Karpas-422 (cell line): ENCODE results near the gene TOE1. TPM values are rescaled to one million over a fixed set of nuclear protein-coding genes. Genes with fewer than 3 reads are reported as not detected.
A peak's percentile ranks its signal among the peaks of the same experiment; 100 is the strongest.

Source experiments
- DNase-seq: peaks from one replicate; pipeline ENCODE4 v3.0.0-alpha.2; 2015
- H2AFZ ChIP-seq: fragments of 200-600 bp; sonication (generic); 2 replicates; pipeline ENCODE4 v1.6.1; 2014; ENCODE audit warnings: antibody characterized with exemption, low read length, mixed read lengths
- H3K27ac ChIP-seq: fragments of 200-600 bp; sonication (generic); 2 replicates; pipeline ENCODE4 v1.5.1; 2014; ENCODE audit warnings: mild to moderate bottlenecking, low read length, moderate library complexity
- H3K27me3 ChIP-seq: fragments of 200-600 bp; sonication (generic); 2 replicates; pipeline ENCODE4 v1.6.1; 2014; ENCODE audit warnings: low read length, mixed read lengths
- H3K36me3 ChIP-seq: fragments of 200-600 bp; sonication (generic); 2 replicates; pipeline ENCODE4 v1.6.1; 2014; ENCODE audit warnings: low read length, mixed read lengths; ENCODE audit not compliant: insufficient read depth
- H3K4me1 ChIP-seq: fragments of 200-600 bp; sonication (generic); 2 replicates; pipeline ENCODE4 v1.6.1; 2014; ENCODE audit warnings: mild to moderate bottlenecking, low read length, mixed read lengths
- H3K4me2 ChIP-seq: fragments of 200-600 bp; sonication (generic); 2 replicates; pipeline ENCODE4 v1.6.1; 2014; ENCODE audit warnings: low read length, low read depth, mild to moderate bottlenecking; ENCODE audit not compliant: poor library complexity, severe bottlenecking
- H3K4me3 ChIP-seq: fragments of 200-600 bp; sonication (generic); 2 replicates; pipeline ENCODE4 v1.5.1; 2014; ENCODE audit warnings: mild to moderate bottlenecking, antibody characterized with exemption, low read length, mixed read lengths
- H3K79me2 ChIP-seq: fragments of 200-600 bp; sonication (generic); 2 replicates; pipeline ENCODE4 v1.6.1; 2014; ENCODE audit warnings: mild to moderate bottlenecking, low read length, mixed read lengths
- H3K9ac ChIP-seq: fragments of 200-600 bp; sonication (generic); 2 replicates; pipeline ENCODE4 v1.6.0; 2014; ENCODE audit warnings: low read length
- H3K9me2 ChIP-seq: fragments of 200-600 bp; sonication (generic), shearing (Covaris generic); replicated peaks from 2 replicates; pipeline ENCODE4 v1.6.0; 2014; ENCODE audit warnings: mild to moderate bottlenecking, low read length, moderate library complexity; ENCODE audit not compliant: insufficient read depth
- H3K9me3 ChIP-seq: fragments of 300-700, 200-600 bp; sonication (generic); 2 replicates; pipeline ENCODE4 v1.6.1; 2014; ENCODE audit warnings: low read length, mixed read lengths
- H4K20me1 ChIP-seq: fragments of 200-600 bp; sonication (generic); 2 replicates; pipeline ENCODE4 v1.6.1; 2014; ENCODE audit warnings: mild to moderate bottlenecking, antibody characterized with exemption, low read length, low read depth; ENCODE audit not compliant: insufficient read depth
- total RNA-seq: library from RNA; depleted of rRNA; stranded (reverse); fragments of >200 nt; shearing (Covaris generic); gene quantifications from 2 replicates; pipeline ENCODE4 v1.2.3, GENCODE V29; 2014; ENCODE audit warnings: low replicate concordance

Gene TOE1
- total RNA-seq, 1 experiment from 2014 or later: 8.9 TPM

DNA sequence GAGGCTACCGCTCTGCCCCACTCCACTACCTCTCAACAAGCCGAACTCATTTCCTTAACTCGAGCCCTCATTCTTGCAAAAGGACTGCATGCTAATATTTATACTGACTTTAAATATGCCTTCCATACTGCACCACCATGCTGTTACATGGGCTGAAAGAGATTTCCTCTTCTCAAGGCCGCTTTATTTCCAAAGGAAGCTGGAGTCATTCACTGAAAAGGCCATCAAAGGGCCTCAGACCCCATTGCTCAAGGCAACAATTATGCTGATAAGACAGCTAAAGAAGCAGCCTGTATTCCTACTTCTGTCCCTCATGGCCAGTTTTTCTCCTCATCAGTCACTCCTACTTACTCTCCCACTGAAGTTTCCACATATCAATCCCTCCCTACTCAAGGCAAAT lies 20.2 kb upstream of the TOE1 start:
- Histone ChIP-seq H3K4me3 (no peak overlapping the region), H3K9me2 (no peaks in the 10 kb centered on the region), H3K79me2 (no peaks in the 10 kb centered on the region), H3K9ac (no peak overlapping the region), H3K4me1 (peaks cover 7% of the 10 kb centered on the region), H3K9me3 (no peaks in the 10 kb centered on the region), H4K20me1 (no peaks in the 10 kb centered on the region), H3K27me3 (no peaks in the 10 kb centered on the region), H2AFZ (no peak overlapping the region), H3K4me2 (no peak overlapping the region), H3K27ac (no peak overlapping the region), H3K36me3 (no peaks in the 10 kb centered on the region)
- DNase-seq: no peak

DNA sequence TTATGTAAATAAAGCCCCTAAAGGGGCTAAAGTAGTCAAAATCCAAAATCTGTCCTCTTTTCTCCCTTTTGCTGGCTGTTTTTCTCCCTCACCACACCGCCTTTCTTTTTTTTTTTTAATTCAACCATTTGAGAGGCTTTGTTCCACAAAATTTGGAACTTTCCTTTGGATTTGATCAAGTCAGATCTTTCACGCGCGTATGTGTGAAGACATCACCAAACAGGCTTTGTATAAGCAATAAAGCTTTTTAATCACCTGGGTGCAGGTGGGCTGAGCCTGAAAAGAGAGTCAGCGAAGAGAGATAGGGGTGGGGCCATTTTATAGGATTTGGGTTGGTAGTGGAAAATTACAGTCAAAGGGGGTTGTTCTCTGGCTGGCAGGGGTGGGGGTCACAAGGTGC lies 18.5 kb upstream of the TOE1 start:
- H3K27ac ChIP-seq: no peak overlapping the region

DNA sequence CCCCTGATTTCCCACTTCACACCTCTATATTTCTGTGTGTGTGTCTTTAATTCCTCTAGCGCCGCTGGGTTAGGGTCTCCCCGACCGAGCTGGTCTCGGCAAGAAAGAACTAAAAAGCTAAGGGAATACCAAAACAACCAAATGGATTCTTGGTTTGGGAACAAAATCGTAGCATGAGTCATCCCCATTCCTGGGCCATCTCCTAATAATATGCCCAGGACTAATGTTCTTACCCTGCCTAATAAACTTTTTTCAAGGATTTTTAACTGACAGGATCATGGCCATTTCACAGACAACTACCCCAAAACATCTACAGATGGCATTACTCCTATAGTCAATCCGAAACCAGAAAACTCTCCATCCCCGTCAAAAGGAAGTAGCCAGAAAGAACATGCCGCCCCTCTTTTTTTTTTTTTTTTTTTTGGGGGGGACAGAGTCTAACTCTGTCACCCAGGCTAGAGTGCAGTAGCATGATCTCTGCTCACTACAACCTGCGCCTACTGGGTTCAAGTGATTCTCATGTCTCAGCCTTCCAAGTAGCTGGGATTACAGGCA lies 17.4 kb upstream of the TOE1 start:
- Histone ChIP-seq H2AFZ (no peak overlapping the region), H3K9me3 (no peaks in the 10 kb centered on the region), H3K27ac (no peak overlapping the region), H3K4me2 (no peak overlapping the region), H3K9me2 (no peaks in the 10 kb centered on the region), H3K4me3 (no peak overlapping the region), H3K36me3 (no peaks in the 10 kb centered on the region), H3K4me1 (peaks cover 7% of the 10 kb centered on the region), H4K20me1 (no peaks in the 10 kb centered on the region), H3K27me3 (no peaks in the 10 kb centered on the region), H3K9ac (no peak overlapping the region), H3K79me2 (no peaks in the 10 kb centered on the region)
- no peak for DNase-seq

More for the DNA sequence above, 18.5 kb upstream of the TOE1 start:
- no peak overlapping the region for H2AFZ ChIP-seq
- H3K9ac ChIP-seq: no peak overlapping the region
- no peaks in the 10 kb centered on the region for H3K27me3 ChIP-seq
- no peak for DNase-seq
- H3K9me3 ChIP-seq: no peaks in the 10 kb centered on the region
- H3K9me2 ChIP-seq: no peaks in the 10 kb centered on the region
- H3K4me2 ChIP-seq: peak overlapping the region; percentile 31
- peaks cover 7% of the 10 kb centered on the region for H3K4me1 ChIP-seq
- no peaks in the 10 kb centered on the region for H4K20me1 ChIP-seq
- H3K36me3 ChIP-seq: no peaks in the 10 kb centered on the region
- no peak overlapping the region for H3K4me3 ChIP-seq
- H3K79me2 ChIP-seq: no peaks in the 10 kb centered on the region

DNA sequence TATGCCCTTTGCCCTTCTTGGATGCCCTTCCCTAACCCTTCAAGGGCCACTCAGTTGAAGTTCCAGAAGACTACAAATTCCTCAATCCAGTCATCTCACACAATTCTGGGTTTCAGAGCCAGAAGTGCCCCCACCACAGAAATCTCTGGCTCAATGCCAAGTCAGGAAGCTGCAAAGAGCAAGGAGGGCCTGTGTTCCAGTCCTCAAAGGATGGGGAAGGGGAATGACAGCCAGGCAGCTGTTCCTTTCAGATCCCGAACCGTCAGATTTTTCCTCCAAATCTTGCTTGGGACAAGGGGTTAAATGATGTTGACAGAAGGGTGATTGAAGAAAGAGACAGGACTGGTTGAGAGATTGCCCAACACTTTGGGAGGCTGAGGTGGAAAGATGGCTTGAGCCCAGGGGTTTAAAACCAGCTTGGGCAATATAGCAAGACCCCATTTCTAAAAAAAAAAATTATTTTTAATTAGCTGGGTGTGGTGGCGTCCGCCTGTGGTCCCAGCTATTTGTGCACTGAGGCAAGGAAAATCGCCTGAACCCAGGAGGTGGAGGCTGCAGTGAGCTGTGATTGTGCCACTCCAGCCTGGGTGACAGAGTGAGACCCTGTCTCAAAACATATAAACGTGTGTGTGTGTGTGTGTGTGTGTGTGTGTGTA lies 14.0 kb upstream of the TOE1 start:
- Histone ChIP-seq H3K9me3 (no peaks in the 10 kb centered on the region), H3K79me2 (no peaks in the 10 kb centered on the region), H3K9ac (no peak overlapping the region), H3K4me2 (no peak overlapping the region), H3K27ac (no peak overlapping the region), H3K4me3 (no peak overlapping the region), H3K36me3 (no peaks in the 10 kb centered on the region), H2AFZ (no peak overlapping the region), H3K4me1 (peaks cover 6% of the 10 kb centered on the region), H4K20me1 (no peaks in the 10 kb centered on the region), H3K9me2 (no peaks in the 10 kb centered on the region), H3K27me3 (no peaks in the 10 kb centered on the region)
- no peak for DNase-seq

DNA sequence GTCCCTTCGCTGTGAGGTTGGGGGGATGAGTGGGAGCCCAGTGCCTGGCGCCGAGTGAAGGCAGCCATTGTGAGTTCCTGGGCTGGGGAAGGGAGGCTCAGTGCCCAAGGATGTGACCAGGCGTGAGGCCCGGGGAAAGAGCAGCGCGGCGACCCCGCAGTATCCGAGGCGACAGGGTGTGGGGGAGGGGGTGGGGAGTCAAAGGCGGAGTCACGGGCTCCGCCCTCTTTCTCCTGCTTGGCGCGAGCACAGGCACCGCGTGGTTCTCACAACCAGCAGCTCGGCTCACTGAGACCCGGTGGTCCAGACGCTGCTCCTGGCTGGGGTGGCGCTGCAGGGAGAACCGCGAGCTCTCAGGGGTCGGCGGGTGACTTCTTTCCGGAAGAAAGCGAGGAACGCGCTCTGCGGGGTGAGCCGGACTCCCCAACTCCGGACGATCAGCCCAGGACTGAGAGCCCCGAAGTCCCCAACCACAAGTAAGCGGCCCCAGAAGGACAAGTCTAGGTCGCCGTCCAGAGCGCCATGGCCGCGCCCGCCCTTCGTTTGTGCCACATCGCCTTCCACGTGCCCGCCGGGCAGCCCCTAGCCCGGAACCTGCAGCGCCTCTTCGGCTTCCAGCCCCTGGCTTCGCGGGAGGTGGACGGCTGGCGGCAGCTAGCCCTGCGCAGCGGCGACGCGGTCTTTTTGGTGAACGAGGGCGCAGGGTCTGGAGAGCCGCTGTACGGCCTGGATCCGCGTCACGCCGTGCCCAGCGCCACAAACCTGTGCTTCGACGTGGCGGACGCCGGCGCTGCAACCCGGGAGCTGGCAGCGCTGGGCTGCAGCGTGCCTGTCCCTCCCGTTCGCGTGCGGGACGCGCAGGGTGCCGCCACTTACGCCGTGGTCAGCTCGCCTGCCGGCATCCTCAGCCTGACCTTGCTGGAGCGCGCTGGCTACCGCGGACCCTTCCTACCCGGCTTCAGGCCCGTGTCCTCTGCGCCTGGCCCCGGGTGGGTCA lies 13.0 kb upstream of the TOE1 start, which contains the start of gene HPDL:
Gene HPDL (plus strand): TSS at position 269 of the 997 bp plus-strand sequence. CDS start 254 bp downstream, at position 523.
- Histone ChIP-seq H3K36me3 (no peaks in the 10 kb centered on the region), H3K9me3 (no peaks in the 10 kb centered on the region), H3K4me2 (no peak within 1 kb of the TSS), H3K9ac (no peak within 1 kb of the TSS), H3K9me2 (no peaks in the 10 kb centered on the region), H3K4me3 (no peak within 1 kb of the TSS), H3K27ac (no peak within 1 kb of the TSS), H3K79me2 (no peaks in the 10 kb centered on the region), H2AFZ (no peak within 1 kb of the TSS), H3K27me3 (no peaks in the 10 kb centered on the region), H3K4me1 (no peaks in the 10 kb centered on the region), H4K20me1 (no peaks in the 10 kb centered on the region)
- no peak for DNase-seq

DNA sequence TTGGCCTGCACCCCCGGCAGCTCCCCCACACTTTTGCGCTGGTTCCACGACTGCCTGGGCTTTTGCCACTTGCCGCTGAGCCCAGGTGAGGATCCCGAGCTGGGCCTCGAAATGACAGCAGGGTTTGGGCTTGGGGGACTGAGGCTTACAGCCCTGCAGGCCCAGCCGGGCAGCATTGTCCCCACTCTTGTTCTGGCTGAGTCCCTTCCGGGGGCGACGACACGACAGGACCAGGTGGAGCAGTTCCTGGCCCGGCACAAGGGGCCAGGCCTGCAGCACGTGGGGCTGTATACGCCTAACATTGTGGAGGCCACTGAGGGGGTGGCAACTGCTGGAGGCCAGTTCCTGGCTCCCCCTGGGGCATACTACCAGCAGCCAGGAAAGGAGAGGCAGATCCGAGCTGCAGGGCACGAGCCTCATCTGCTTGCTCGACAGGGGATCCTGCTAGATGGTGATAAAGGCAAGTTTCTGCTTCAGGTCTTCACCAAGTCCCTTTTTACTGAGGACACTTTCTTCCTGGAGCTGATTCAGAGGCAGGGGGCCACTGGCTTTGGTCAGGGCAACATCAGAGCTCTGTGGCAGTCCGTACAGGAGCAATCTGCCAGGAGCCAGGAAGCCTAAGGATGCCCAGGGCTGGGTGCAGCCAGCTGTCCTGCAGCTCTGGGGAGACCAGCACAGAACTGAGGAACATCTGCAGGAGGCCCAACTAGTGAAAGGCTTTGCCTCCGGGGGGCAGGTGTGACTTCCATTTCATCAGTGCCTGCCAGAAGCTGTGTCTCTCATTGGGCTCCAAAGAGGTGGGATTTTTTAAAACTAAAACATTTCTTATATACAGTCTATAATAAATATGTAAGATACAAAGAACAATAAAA lies 12.1 kb upstream of the TOE1 start:
- no peaks in the 10 kb centered on the region for H3K36me3 ChIP-seq
- no peaks in the 10 kb centered on the region for H3K9me3 ChIP-seq
- no peaks in the 10 kb centered on the region for H3K9me2 ChIP-seq
- H3K9ac ChIP-seq: no peak overlapping the region
- DNase-seq: no peak
- no peak overlapping the region for H3K4me3 ChIP-seq
- H4K20me1 ChIP-seq: no peaks in the 10 kb centered on the region
- H3K4me2 ChIP-seq: no peak overlapping the region
- H3K4me1 ChIP-seq: no peaks in the 10 kb centered on the region
- no peaks in the 10 kb centered on the region for H3K27me3 ChIP-seq
- no peak overlapping the region for H3K27ac ChIP-seq
- H2AFZ ChIP-seq: no peak overlapping the region
- H3K79me2 ChIP-seq: no peaks in the 10 kb centered on the region

DNA sequence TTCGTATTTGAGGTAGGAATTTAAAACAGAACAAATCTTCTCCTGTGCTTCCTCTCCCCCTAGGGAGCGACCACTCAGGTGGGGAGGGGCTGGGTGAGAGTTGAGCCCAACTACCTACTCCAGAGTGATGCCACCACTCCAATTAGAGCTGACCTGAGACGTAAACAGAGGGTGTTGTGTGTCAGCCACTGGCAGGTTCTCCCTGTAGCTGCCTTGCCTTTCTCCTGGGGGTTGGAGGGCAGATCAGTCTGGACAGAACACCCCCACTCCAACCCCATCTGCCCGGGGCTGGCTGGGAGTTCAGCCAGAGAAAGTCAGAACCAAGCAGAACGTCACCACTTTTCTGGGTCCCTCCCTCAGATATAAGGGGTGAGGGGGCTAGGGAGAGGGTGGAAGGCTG lies 11.3 kb upstream of the TOE1 start:
- no peaks in the 10 kb centered on the region for H3K36me3 ChIP-seq
- no peak overlapping the region for H3K4me2 ChIP-seq
- no peaks in the 10 kb centered on the region for H3K9me2 ChIP-seq
- no peaks in the 10 kb centered on the region for H3K27me3 ChIP-seq
- H3K9me3 ChIP-seq: no peaks in the 10 kb centered on the region
- no peak overlapping the region for H3K27ac ChIP-seq
- no peaks in the 10 kb centered on the region for H3K79me2 ChIP-seq
- no peak overlapping the region for H3K9ac ChIP-seq
- H3K4me1 ChIP-seq: no peaks in the 10 kb centered on the region
- H2AFZ ChIP-seq: no peak overlapping the region
- no peaks in the 10 kb centered on the region for H4K20me1 ChIP-seq
- no peak for DNase-seq
- H3K4me3 ChIP-seq: no peak overlapping the region
